ENCODE results near the gene TMEM125.

The TMEM125 gene

DNA sequence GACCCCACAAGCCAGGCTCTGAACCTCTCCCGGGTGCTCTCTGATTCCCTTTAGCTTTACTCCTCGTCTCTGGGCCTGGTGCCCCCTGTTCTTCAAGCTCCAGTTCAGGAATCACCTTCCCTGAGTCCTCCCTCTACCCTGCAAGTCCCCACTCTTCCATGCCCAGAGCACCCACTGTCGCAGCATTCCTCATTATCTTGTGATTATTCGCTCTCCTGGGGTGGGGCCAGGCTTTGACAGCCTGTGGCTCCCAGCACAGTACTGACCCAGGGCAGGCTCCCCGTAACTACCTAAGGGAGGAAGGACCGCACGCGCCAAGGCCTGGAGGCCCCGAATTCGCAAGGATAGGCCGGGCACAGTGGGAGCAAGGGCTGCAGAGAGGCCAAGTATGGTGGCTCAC, 16.3 kb downstream of the TMEM125 start:
- H3K4me3 ChIP-seq (ENCODE audit: low read depth, low read length): no peak overlapping the region
- H3K9me3 ChIP-seq: no peaks in the 10 kb centered on the region
- no peaks in the 10 kb centered on the region for H3K27me3 ChIP-seq
- no peaks in the 10 kb centered on the region for H3K4me1 ChIP-seq
- TF ChIP-seq, protein P1, sequence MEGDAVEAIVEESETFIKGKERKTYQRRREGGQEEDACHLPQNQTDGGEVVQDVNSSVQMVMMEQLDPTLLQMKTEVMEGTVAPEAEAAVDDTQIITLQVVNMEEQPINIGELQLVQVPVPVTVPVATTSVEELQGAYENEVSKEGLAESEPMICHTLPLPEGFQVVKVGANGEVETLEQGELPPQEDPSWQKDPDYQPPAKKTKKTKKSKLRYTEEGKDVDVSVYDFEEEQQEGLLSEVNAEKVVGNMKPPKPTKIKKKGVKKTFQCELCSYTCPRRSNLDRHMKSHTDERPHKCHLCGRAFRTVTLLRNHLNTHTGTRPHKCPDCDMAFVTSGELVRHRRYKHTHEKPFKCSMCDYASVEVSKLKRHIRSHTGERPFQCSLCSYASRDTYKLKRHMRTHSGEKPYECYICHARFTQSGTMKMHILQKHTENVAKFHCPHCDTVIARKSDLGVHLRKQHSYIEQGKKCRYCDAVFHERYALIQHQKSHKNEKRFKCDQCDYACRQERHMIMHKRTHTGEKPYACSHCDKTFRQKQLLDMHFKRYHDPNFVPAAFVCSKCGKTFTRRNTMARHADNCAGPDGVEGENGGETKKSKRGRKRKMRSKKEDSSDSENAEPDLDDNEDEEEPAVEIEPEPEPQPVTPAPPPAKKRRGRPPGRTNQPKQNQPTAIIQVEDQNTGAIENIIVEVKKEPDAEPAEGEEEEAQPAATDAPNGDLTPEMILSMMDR (IDR thresholded peaks at IDR 0.05; ENCODE audit: low read depth, low read length): no peak
- H3K36me3 ChIP-seq: no peaks in the 10 kb centered on the region
- no peak for DNase-seq

DNA sequence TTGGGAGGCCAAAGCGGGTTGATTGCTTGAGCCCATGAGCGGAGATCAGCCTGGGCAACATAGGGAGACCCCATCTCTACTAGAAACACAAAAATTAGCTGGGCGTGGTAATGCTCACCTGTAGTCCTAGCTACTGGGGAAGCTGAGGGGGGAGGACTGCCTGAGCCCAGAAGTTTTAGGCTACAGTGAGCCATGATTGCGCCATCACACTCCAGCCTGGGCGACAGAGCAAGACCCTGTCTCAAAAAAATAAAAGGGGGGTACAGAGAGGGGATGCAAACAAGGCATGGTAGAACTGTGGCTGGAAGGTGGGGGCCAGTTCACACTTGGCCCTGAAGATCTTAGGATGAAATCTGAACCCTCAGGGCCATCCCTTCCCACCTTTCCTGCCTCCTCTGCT, 16.8 kb downstream of the TMEM125 start:
- Histone ChIP-seq H3K4me3 (ENCODE audit: low read depth, low read length) (no peak overlapping the region), H3K4me1 (no peaks in the 10 kb centered on the region), H3K36me3 (no peaks in the 10 kb centered on the region), H3K27me3 (no peaks in the 10 kb centered on the region), H3K9me3 (no peaks in the 10 kb centered on the region)
- no peak for DNase-seq
- TF ChIP-seq, protein P1 (IDR thresholded peaks at IDR 0.05; ENCODE audit: low read depth, low read length): no peak

DNA sequence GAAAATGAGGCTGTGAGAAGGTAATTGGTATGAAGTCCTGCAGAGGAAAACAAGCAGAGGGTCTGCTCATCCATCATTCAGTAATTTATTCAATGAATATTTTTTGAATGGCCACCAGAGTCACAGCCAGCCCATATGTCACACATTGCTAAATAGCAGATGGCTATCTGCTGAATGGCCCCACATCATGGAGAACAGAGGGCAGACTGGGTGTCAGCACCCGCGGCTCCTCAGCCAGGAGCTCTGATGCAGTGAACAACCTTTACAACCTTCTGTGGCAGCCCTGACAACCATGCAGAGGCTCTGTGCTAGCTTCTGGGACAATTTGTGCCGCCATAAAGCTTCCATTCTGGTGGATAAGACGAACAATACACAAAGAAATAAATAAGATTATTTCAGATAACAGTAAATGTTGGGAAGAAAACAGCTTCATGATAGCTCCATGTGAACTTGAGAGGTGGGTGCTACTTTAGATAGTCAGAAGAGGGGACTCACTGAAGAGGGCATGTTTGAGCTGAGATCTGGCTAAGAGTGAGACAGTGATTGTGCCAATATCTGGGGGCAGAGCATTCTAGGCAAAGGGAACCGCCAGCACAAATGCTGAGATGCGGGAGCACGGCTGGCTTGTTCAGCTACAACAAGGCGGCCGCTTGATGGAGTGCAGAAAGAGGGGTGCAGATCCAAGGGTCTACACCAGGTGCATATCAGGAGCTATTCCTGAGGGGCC, 18.4 kb downstream of the TMEM125 start:
- Histone ChIP-seq H3K27me3 (no peaks in the 10 kb centered on the region), H3K9me3 (no peaks in the 10 kb centered on the region), H3K4me1 (no peaks in the 10 kb centered on the region), H3K36me3 (no peaks in the 10 kb centered on the region), H3K4me3 (ENCODE audit: low read depth, low read length) (no peak overlapping the region)
- DNase-seq: no peak
- TF ChIP-seq, protein P1 (IDR thresholded peaks at IDR 0.05; ENCODE audit: low read depth, low read length): no peak

DNA sequence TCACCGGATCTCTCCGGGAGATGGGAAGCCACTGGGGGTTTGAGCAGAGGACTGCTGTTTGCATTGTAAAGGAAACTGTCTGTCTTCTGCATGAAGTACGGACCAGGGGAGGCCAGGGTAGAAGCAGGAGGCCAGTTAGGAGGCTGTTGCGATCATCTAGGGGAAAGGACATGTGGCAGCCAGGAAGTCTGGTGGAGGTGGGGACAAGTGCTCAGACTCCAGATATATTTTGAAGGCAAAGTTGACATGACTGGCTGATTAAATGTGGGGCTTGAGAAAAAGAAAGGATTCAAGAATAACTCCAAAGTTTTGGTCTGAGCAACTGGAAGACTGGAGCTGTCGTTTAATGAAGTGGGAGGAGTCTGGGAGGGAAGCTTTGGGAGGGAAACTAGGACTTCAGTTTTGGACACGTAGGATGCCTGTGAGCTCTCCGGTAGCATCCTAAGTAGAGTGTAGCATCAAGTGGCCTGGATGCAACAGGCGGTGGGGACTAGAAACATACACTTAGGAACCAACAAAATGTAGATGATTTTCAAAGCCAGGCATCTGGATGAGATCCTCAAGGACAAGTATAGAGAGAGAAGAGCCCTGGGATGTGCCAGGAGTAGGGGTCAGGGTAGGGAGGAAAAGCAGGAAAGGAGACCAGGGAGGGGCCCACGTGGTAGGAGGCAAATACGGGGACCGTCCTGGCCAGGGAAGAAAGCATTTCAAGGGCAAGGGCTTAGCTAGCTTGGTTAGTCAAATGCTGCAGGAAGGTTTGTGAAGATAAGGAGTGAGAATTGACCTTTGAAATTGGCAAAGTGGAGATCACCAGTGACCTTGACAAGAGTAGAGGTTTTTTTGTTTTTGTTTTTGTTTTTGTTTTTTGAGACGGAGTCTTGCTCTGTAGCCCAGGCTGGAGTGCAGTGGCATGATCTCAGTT, 19.3 kb downstream of the TMEM125 start:
- no peak for DNase-seq
- no peak overlapping the region for H3K4me3 ChIP-seq (ENCODE audit: low read depth, low read length)
- H3K27me3 ChIP-seq: no peaks in the 10 kb centered on the region

DNA sequence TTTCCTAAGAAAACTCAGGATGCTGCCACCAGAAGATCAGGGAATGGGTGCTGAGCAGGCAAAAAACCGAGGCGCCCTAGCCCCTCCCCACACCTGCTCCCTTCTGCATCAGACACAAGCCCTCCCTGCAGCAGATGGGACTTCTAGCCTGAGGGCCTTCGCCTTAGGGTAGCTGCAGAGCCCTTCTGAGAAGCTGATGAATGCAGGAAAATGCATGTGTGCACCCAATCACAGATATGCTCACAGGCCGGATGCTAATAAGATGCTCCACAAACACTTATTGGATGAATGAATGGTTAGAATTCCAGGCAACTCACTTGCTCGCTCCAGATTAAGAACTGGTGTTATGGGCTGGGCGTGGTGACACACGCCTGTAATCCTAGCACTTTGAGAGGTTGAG, 22.4 kb downstream of the TMEM125 start:
- Histone ChIP-seq H3K27me3 (no peaks in the 10 kb centered on the region), H3K4me3 (ENCODE audit: low read depth, low read length) (no peak overlapping the region), H3K4me1 (no peaks in the 10 kb centered on the region), H3K9me3 (no peaks in the 10 kb centered on the region), H3K36me3 (no peaks in the 10 kb centered on the region)
- DNase-seq: no peak
- TF ChIP-seq, protein P1 (IDR thresholded peaks at IDR 0.05; ENCODE audit: low read depth, low read length): no peak

More for the DNA sequence above, 19.3 kb downstream of the TMEM125 start:
- Histone ChIP-seq H3K4me1 (no peaks in the 10 kb centered on the region), H3K9me3 (no peaks in the 10 kb centered on the region), H3K36me3 (no peaks in the 10 kb centered on the region)
- TF ChIP-seq, protein P1 (IDR thresholded peaks at IDR 0.05; ENCODE audit: low read depth, low read length): no peak

DNA sequence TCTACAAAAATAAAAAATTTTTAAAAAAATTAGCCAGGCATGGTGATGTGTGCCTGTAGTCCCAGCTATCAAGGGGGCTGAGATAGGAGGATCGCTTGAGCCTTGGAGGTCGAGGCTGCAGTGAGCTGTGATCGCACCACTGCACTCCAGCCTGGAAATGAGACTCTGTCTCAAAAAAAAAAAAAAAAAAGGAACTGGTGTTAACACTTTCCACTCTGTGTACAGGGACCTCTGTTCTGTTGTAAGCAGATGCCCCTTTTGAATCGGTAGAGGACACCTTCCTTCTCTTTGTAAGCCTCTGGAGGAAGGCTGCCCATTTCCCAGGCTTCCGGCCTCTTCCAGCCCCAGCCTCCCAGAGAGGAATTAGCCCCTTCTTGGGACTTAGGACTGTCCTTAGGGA, 22.9 kb downstream of the TMEM125 start:
- H3K4me3 ChIP-seq (ENCODE audit: low read depth, low read length): no peak overlapping the region
- H3K36me3 ChIP-seq: no peaks in the 10 kb centered on the region
- no peak for DNase-seq
- H3K4me1 ChIP-seq: no peaks in the 10 kb centered on the region
- TF ChIP-seq, protein P1 (IDR thresholded peaks at IDR 0.05; ENCODE audit: low read depth, low read length): no peak
- no peaks in the 10 kb centered on the region for H3K9me3 ChIP-seq
- no peaks in the 10 kb centered on the region for H3K27me3 ChIP-seq

Measured in BE2C (cell line).